Tibial nerve (tissue), 4 donors: ENCODE data around the gene TMEM253.

Experiments used
- CTCF ChIP-seq, 5 experiments: fragments of 200-600 bp in 3 of 5; fragments of 450-650 bp in 2 of 5; sonication (generic) in 3 of 5; IDR thresholded peaks; one replicate each; pipeline ENCODE4 v1.5.1; 2016 to 2019; ENCODE audit warnings: antibody characterized with exemption in 5 of 5, mild to moderate bottlenecking in 3 of 5, moderate library complexity in 2 of 5
- EP300 ChIP-seq, 2 donors: sonication (generic); formaldehyde crosslinking; IDR thresholded peaks; one replicate each; pipeline ENCODE4 v1.6.1; 2017; ENCODE audit warnings: antibody characterized with exemption in 2 of 2, mild to moderate bottlenecking in 1 of 2
- POLR2A ChIP-seq, 2 donors: fragments of 450-650 bp; IDR thresholded peaks; one replicate each; pipeline ENCODE4 v1.6.1; 2017; ENCODE audit warnings: antibody characterized with exemption in 2 of 2, mild to moderate bottlenecking in 2 of 2, moderate library complexity in 2 of 2

- TF ChIP-seq POLR2A (IDR thresholded peaks at IDR 0.05), result no peak
- no peak for TF ChIP-seq CTCF (IDR thresholded peaks at IDR 0.05)
- TF ChIP-seq EP300 (IDR thresholded peaks at IDR 0.05), result no peak
Measured at GRCh38 chr14:21059842-21060613, 40.8 kb upstream of the TMEM253 start.
